SK-N-SH treated with all-trans-retinoic acid at 6 μM for 48 hours (cell line): ENCODE measurements around the gene ERBB3.
A peak's percentile ranks its signal among the peaks of the same experiment; 100 is the strongest.
"Not testable (repeated sequence)": the region's sequence is repeated elsewhere in the genome, so short reads cannot be mapped to it uniquely, and the experiment has no call there.

Source experiments
- ATAC-seq: fragments of 200-7000 bp; cut with Tn5 transposase; 3 replicates; pipeline ENCODE4 v1.9.1; 2020; ENCODE audit warnings: mild to moderate bottlenecking, moderate library complexity
- ARNTL ChIP-seq: fragments of 450-650 bp; formaldehyde crosslinking; IDR thresholded peaks from 2 replicates; pipeline ENCODE4 v1.5.0; 2020; ENCODE audit warnings: low read depth, mild to moderate bottlenecking, moderate library complexity, borderline replicate concordance
- BACH2 ChIP-seq: fragments of 250-450 bp; sonication (Bioruptor Pico); IDR thresholded peaks from 2 replicates; pipeline ENCODE4 v1.9.0; 2021; ENCODE audit warnings: mild to moderate bottlenecking, borderline replicate concordance
- CSDC2 ChIP-seq: fragments of 250-450 bp; sonication (Bioruptor Pico); IDR thresholded peaks from 2 replicates; pipeline ENCODE4 v1.5.0; 2020; ENCODE audit warnings: mild to moderate bottlenecking, moderate library complexity
- ESRRG ChIP-seq: fragments of 250-450 bp; sonication (Bioruptor Pico); IDR thresholded peaks from 2 replicates; pipeline ENCODE4 v1.6.1; 2021; ENCODE audit warnings: mild to moderate bottlenecking
- GLIS3 ChIP-seq: fragments of 250-450 bp; sonication (Bioruptor Pico); IDR thresholded peaks from 2 replicates; pipeline ENCODE4 v1.5.0; 2020; ENCODE audit warnings: mild to moderate bottlenecking, moderate library complexity
- ISL1 ChIP-seq: fragments of 250-450 bp; sonication (Bioruptor Pico); IDR thresholded peaks from 2 replicates; pipeline ENCODE4 v2.1.2; 2022; ENCODE audit warnings: mild to moderate bottlenecking, moderate library complexity
- OSR1 ChIP-seq: fragments of 250-450 bp; sonication (Bioruptor Pico); IDR thresholded peaks from 2 replicates; pipeline ENCODE4 v1.8.0; 2022; ENCODE audit warnings: moderate library complexity, mild to moderate bottlenecking, inconsistent platforms
- PPARA ChIP-seq: fragments of 250-450 bp; sonication (Bioruptor Pico); IDR thresholded peaks from 2 replicates; pipeline ENCODE4 v1.5.0; 2020; ENCODE audit warnings: mild to moderate bottlenecking, borderline replicate concordance
- RARB ChIP-seq: fragments of 250-450 bp; sonication (Bioruptor Pico); IDR thresholded peaks from 2 replicates; pipeline ENCODE4 v1.8.0; 2021; ENCODE audit warnings: mild to moderate bottlenecking, moderate library complexity
- SNAI2 ChIP-seq: fragments of 250-450 bp; sonication (Bioruptor Pico); IDR thresholded peaks from 2 replicates; pipeline ENCODE4 v1.5.0; 2020; ENCODE audit warnings: mild to moderate bottlenecking, moderate library complexity
- TCF4 ChIP-seq: fragments of 250-450 bp; sonication (Bioruptor Pico); IDR thresholded peaks from 2 replicates; pipeline ENCODE4 v1.8.0; 2021; ENCODE audit warnings: mild to moderate bottlenecking, moderate library complexity, borderline replicate concordance
- TOX ChIP-seq: fragments of 250-450 bp; sonication (Bioruptor Pico); IDR thresholded peaks from 2 replicates; pipeline ENCODE4 v1.8.0; 2021; ENCODE audit warnings: mild to moderate bottlenecking, moderate library complexity, borderline replicate concordance
- ZC3H10 ChIP-seq: fragments of 250-450 bp; sonication (Bioruptor Pico); IDR thresholded peaks from 2 replicates; pipeline ENCODE4 v1.5.1; 2021; ENCODE audit warnings: mild to moderate bottlenecking, moderate library complexity
- ZFP3 ChIP-seq: fragments of 250-450 bp; sonication (Bioruptor Pico); IDR thresholded peaks from 2 replicates; pipeline ENCODE4 v1.5.0; 2020; ENCODE audit warnings: mild to moderate bottlenecking, moderate library complexity
- ZFP30 ChIP-seq: fragments of 450-650 bp; formaldehyde crosslinking; IDR thresholded peaks from 2 replicates; pipeline ENCODE4 v1.5.0; 2022; ENCODE audit warnings: mild to moderate bottlenecking, moderate library complexity
- ZNF565 ChIP-seq: fragments of 450-650 bp; formaldehyde crosslinking; conservative IDR thresholded peaks from 2 replicates; pipeline ENCODE4 v1.5.0; 2020; ENCODE audit warnings: low read depth, mild to moderate bottlenecking, moderate library complexity
- ZNF70 ChIP-seq: fragments of 450-650 bp; formaldehyde crosslinking; IDR thresholded peaks from 2 replicates; pipeline ENCODE4 v1.5.0; 2020; ENCODE audit warnings: mild to moderate bottlenecking, moderate library complexity
- ZNF8 ChIP-seq: fragments of 450-650 bp; formaldehyde crosslinking; IDR thresholded peaks from 2 replicates; pipeline ENCODE4 v1.5.0; 2020; ENCODE audit warnings: mild to moderate bottlenecking, moderate library complexity
- TF ChIP-seq, protein P1 (sequence below): fragments of 250-450 bp; sonication (Bioruptor Pico); IDR thresholded peaks from 2 replicates; pipeline ENCODE4 v1.8.0; 2020; ENCODE audit warnings: mild to moderate bottlenecking, moderate library complexity, borderline replicate concordance
- TF ChIP-seq, protein P2 (sequence below): fragments of 250-450 bp; sonication (Bioruptor Pico); IDR thresholded peaks from 2 replicates; pipeline ENCODE4 v1.5.0; 2020; ENCODE audit warnings: mild to moderate bottlenecking, moderate library complexity
- TF ChIP-seq, protein P3 (sequence below): fragments of 250-450 bp; sonication (Bioruptor Pico); IDR thresholded peaks from 2 replicates; pipeline ENCODE4 v1.5.1; 2021; ENCODE audit warnings: mild to moderate bottlenecking, moderate library complexity
- TF ChIP-seq, protein P4 (sequence below): fragments of 250-450 bp; sonication (Bioruptor Pico); IDR thresholded peaks from 2 replicates; pipeline ENCODE4 v1.5.1; 2020; ENCODE audit warnings: low read depth, mild to moderate bottlenecking, moderate library complexity
- TF ChIP-seq, protein P5 (sequence below): fragments of 250-450 bp; sonication (Bioruptor Pico); IDR thresholded peaks from 2 replicates; pipeline ENCODE4 v1.8.0; 2021; ENCODE audit warnings: low read depth, mild to moderate bottlenecking, moderate library complexity, borderline replicate concordance

The ERBB3 gene

DNA sequence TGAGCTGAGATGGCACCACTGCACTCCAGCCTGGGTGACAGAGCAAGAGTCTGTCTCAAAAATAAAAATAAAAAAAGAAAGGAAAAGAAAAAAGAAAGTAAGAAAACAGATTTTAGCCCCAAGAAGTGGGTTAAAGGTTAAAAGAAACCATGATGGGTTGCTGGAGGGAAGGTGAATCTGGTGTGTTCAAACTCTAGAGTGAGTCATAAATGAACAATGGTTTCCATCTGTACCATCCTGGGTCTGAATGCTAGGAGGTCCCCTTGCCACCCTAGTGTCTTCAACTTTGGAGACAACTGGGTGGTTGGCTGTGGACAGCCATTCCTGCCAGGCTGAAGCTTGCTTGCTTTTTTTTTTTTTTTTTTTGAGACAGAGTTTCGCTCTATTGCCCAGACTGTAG is 39.8 kb upstream of the ERBB3 start (continued):
- TF ChIP-seq, protein P1, sequence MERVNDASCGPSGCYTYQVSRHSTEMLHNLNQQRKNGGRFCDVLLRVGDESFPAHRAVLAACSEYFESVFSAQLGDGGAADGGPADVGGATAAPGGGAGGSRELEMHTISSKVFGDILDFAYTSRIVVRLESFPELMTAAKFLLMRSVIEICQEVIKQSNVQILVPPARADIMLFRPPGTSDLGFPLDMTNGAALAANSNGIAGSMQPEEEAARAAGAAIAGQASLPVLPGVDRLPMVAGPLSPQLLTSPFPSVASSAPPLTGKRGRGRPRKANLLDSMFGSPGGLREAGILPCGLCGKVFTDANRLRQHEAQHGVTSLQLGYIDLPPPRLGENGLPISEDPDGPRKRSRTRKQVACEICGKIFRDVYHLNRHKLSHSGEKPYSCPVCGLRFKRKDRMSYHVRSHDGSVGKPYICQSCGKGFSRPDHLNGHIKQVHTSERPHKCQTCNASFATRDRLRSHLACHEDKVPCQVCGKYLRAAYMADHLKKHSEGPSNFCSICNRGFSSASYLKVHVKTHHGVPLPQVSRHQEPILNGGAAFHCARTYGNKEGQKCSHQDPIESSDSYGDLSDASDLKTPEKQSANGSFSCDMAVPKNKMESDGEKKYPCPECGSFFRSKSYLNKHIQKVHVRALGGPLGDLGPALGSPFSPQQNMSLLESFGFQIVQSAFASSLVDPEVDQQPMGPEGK (CRISPR knock-in tag): no peak
- TF ChIP-seq ESRRG (no peak), ZFP3 (CRISPR knock-in tag) (no peak), ZNF565 (no peak), CSDC2 (CRISPR knock-in tag) (no peak), RARB (CRISPR knock-in tag) (no peak)

DNA sequence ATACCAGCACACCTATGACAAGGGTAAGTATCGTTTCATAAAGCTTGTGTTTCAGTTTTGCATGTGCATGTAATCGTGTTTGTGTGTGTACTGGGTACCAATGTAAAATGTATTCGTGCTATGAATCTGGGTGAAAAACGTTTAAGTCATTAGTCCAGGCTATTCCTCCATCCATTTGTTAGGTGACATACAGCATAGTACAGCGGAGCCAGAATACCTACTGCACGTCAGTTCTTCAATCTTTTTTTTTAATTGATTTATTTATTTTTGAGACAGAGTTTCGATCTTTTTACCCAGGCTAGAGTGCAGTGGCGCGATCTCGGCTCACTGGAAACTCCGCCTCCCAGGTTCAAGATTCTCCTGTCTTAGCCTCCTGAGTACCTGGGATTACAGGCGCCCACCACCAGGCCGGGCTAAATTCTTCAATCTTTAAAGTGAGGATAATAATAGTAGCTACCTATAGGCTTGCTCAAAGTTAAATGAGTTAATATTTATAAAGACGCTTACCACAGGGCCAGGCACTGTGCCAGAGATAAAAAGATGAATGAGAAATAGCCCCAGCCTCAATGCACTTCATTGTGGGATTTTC is 38.9 kb upstream of the ERBB3 start:
- ATAC-seq: peak; percentile 33
- no peak for TF ChIP-seq ZNF565
- no peak for TF ChIP-seq ZFP30 (CRISPR knock-in tag)
- no peak for TF ChIP-seq ZNF8
- TF ChIP-seq CSDC2 (CRISPR knock-in tag): no peak
- TF ChIP-seq OSR1 (CRISPR knock-in tag): no peak

DNA sequence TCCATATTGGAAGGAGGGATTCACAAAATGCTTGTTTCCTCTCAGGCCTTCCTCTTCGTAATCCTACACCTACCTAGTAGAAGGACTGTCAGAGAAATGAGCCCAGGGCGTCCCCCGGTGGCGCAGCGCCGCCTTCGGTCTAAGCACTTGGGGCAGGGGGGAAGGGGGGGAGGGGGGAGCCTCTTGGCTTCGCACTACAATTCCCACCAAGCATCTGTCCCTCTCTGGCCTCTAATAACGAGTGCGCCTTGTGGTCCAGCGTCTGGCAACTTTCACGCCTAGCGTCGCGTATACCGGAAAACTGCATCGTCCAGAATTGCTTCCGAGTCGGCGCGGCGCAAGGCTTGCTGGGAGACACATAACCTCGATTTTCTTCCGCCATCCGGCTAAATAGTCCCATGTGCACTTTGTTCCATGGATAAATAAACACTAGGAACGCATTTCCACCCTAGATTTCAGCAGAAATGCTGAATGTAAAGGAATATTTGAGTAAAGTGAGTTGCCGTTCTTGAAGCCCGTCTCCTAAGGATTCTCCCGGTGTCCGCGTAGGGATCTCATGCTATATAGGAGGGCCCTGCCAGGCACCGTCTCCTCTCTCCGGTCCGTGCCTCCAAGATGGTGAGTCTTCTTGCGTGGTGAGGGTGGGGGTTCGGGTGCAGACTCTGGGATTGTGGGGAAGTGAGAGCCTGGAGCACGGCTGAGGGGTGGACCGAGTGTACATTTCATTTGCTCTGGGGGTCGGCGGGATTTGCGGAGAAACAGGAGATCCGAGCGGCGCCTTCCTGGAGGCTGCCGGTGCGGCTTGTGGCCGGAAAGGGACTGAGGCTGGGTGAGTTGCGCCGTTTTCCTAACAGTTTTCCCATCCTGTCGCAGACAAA is 38.2 kb upstream of the ERBB3 start, which contains the start of gene RPS26:
Gene RPS26, plus strand, starts transcription at position 367 of the 878 bp plus-strand sequence. Its CDS starts 249 bp downstream, at position 616.
- ATAC-seq: peak; percentile 94
- TF ChIP-seq ZNF565: no peak
- TF ChIP-seq, protein P2, sequence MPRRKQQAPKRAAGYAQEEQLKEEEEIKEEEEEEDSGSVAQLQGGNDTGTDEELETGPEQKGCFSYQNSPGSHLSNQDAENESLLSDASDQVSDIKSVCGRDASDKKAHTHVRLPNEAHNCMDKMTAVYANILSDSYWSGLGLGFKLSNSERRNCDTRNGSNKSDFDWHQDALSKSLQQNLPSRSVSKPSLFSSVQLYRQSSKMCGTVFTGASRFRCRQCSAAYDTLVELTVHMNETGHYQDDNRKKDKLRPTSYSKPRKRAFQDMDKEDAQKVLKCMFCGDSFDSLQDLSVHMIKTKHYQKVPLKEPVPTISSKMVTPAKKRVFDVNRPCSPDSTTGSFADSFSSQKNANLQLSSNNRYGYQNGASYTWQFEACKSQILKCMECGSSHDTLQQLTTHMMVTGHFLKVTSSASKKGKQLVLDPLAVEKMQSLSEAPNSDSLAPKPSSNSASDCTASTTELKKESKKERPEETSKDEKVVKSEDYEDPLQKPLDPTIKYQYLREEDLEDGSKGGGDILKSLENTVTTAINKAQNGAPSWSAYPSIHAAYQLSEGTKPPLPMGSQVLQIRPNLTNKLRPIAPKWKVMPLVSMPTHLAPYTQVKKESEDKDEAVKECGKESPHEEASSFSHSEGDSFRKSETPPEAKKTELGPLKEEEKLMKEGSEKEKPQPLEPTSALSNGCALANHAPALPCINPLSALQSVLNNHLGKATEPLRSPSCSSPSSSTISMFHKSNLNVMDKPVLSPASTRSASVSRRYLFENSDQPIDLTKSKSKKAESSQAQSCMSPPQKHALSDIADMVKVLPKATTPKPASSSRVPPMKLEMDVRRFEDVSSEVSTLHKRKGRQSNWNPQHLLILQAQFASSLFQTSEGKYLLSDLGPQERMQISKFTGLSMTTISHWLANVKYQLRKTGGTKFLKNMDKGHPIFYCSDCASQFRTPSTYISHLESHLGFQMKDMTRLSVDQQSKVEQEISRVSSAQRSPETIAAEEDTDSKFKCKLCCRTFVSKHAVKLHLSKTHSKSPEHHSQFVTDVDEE: 0 out of 2 replicates have a peak, but pooled peaks have one; percentile 10
- TF ChIP-seq, protein P1 (CRISPR knock-in tag): 0 out of 2 replicates have a peak, but pooled peaks have one; percentile 42
- TF ChIP-seq ZFP30 (CRISPR knock-in tag): peak; percentile 35; the same call in 1 of the 2 replicates
- TF ChIP-seq CSDC2 (CRISPR knock-in tag): no peak
- TF ChIP-seq, protein P3, sequence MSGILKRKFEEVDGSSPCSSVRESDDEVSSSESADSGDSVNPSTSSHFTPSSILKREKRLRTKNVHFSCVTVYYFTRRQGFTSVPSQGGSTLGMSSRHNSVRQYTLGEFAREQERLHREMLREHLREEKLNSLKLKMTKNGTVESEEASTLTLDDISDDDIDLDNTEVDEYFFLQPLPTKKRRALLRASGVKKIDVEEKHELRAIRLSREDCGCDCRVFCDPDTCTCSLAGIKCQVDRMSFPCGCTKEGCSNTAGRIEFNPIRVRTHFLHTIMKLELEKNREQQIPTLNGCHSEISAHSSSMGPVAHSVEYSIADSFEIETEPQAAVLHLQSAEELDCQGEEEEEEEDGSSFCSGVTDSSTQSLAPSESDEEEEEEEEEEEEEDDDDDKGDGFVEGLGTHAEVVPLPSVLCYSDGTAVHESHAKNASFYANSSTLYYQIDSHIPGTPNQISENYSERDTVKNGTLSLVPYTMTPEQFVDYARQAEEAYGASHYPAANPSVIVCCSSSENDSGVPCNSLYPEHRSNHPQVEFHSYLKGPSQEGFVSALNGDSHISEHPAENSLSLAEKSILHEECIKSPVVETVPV: peak; percentile 50; the same call in 1 of the 2 replicates
- TF ChIP-seq BACH2: no peak
- TF ChIP-seq GLIS3 (CRISPR knock-in tag): no peak
- TF ChIP-seq ZFP3 (CRISPR knock-in tag): no peak
- TF ChIP-seq TCF4 (CRISPR knock-in tag): peak; percentile 39; the same call in 1 of the 2 replicates
- TF ChIP-seq ZNF70: no peak
- TF ChIP-seq ZC3H10 (CRISPR knock-in tag): no peak
- no peak for TF ChIP-seq TOX
- TF ChIP-seq RARB (CRISPR knock-in tag): no peak
- TF ChIP-seq ARNTL: no peak; the same call in 1 of the 2 replicates
- no peak for TF ChIP-seq PPARA (CRISPR knock-in tag)
- no peak for TF ChIP-seq ESRRG
- TF ChIP-seq SNAI2 (CRISPR knock-in tag): no peak
- no peak for TF ChIP-seq OSR1 (CRISPR knock-in tag)
- TF ChIP-seq ISL1: no peak
- TF ChIP-seq, protein P4, sequence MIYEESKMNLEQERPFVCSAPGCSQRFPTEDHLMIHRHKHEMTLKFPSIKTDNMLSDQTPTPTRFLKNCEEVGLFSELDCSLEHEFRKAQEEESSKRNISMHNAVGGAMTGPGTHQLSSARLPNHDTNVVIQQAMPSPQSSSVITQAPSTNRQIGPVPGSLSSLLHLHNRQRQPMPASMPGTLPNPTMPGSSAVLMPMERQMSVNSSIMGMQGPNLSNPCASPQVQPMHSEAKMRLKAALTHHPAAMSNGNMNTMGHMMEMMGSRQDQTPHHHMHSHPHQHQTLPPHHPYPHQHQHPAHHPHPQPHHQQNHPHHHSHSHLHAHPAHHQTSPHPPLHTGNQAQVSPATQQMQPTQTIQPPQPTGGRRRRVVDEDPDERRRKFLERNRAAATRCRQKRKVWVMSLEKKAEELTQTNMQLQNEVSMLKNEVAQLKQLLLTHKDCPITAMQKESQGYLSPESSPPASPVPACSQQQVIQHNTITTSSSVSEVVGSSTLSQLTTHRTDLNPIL (CRISPR knock-in tag): no peak
- no peak for TF ChIP-seq ZNF8
- TF ChIP-seq, protein P5, sequence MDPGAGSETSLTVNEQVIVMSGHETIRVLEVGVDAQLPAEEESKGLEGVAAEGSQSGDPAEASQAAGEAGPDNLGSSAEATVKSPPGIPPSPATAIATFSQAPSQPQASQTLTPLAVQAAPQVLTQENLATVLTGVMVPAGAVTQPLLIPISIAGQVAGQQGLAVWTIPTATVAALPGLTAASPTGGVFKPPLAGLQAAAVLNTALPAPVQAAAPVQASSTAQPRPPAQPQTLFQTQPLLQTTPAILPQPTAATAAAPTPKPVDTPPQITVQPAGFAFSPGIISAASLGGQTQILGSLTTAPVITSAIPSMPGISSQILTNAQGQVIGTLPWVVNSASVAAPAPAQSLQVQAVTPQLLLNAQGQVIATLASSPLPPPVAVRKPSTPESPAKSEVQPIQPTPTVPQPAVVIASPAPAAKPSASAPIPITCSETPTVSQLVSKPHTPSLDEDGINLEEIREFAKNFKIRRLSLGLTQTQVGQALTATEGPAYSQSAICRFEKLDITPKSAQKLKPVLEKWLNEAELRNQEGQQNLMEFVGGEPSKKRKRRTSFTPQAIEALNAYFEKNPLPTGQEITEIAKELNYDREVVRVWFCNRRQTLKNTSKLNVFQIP (CRISPR knock-in tag): no peak; the same call in 1 of the 2 replicates

DNA sequence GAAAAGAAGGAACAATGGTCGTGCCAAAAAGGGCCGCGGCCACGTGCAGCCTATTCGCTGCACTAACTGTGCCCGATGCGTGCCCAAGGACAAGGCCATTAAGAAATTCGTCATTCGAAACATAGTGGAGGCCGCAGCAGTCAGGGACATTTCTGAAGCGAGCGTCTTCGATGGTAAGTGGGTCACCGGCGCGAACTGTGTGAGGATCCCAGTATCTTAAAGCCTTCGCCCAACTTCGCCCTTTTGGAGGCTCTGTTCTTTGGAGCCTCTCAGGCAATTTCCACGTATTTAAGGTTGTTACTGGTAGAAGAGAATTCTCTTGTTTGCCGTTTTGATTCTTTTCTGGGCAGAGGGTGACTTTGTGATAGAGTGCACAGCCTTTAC is 37.5 kb upstream of the ERBB3 start:
- ATAC-seq: not testable (repeated sequence)
